Ovary (tissue), 9 donors: ENCODE results near the gene ATAD5. TPM values are rescaled to one million over a fixed set of nuclear protein-coding genes. Genes with fewer than 3 reads are reported as not detected.
"Not testable (repeated sequence)": the region's sequence is repeated elsewhere in the genome, so short reads cannot be mapped to it uniquely, and the experiment has no call there.

Experiments
- DNase-seq, 5 donors: peaks; one replicate each; pipeline ENCODE4 v3.0.0-alpha.2; 2019 to 2020
- H3K27ac ChIP-seq, 2 donors: fragments of 200-600 bp; one replicate each; pipeline versions ENCODE4 v1.5.1 to v1.8.0; 2019 to 2022
- H3K27me3 ChIP-seq: fragments of 200-600 bp; one replicate; pipeline ENCODE4 v1.8.0; 2022
- H3K36me3 ChIP-seq: fragments of 200-600 bp; sonication (generic); one replicate; pipeline ENCODE4 v1.5.1; 2019
- H3K4me1 ChIP-seq: one replicate; pipeline ENCODE4 v1.8.1; 2013; ENCODE audit warnings: mild to moderate bottlenecking, moderate library complexity; ENCODE audit not compliant: insufficient read depth
- H3K4me3 ChIP-seq: fragments of 200-600 bp; sonication (generic); one replicate; pipeline ENCODE4 v1.5.1; 2017
- H3K9me3 ChIP-seq, 2 donors: fragments of 200-600 bp in 1 of 2; sonication (generic) in 1 of 2; one replicate each; pipeline versions ENCODE4 v1.5.1 to v1.8.1; 2013 to 2019; ENCODE audit warnings: mild to moderate bottlenecking in 1 of 2, moderate library complexity in 1 of 2
- EP300 ChIP-seq: sonication (generic); formaldehyde crosslinking; IDR thresholded peaks from one replicate; pipeline ENCODE4 v1.6.1; 2017; ENCODE audit warnings: antibody characterized with exemption
- POLR2A ChIP-seq: fragments of 450-650 bp; IDR thresholded peaks from one replicate; pipeline ENCODE4 v1.6.1; 2017; ENCODE audit warnings: antibody characterized with exemption, mild to moderate bottlenecking, moderate library complexity
- WGBS, 3 donors: extraction: QIAGEN DNeasy Blood & Tissue Kit in 1 of 3; methylation state at CpG; one replicate each; pipeline versions ENCODE4 v1.1.5 to v1.1.7; 2013 to 2017; 5-methylcytosine and 5-hydroxymethylcytosine counted together
- intact Hi-C, 4 donors: fragments of 100-400 bp; cut with DNase I; formaldehyde crosslinking; loops; one replicate each; pipeline versions ENCODE4 v1.11.0 to v1.15.1; 2022 to 2023
- polyA plus RNA-seq, 2 donors: library from polyadenylated mRNA; stranded (reverse); fragments of 200-250 nt in 1 of 2; fragments of 350-450 nt in 1 of 2; fragmentation: Illumina TruSeq in 1 of 2; extraction: RNeasy Lipid Tissue Mini Kit (QIAGEN cat#74804) in 1 of 2; gene quantifications; one replicate each; pipeline ENCODE4 v1.2.3, GENCODE V29; 2013 to 2014
- total RNA-seq, 7 donors: library from RNA; depleted of rRNA in 2 of 7; stranded (reverse); fragments of >200 nt in 2 of 7; fragmentation: NEBNext Ultra II Directional in 3 of 7; extraction: Animal tissue kit (Norgen Biotek cat#: 25700) in 3 of 7; gene quantifications; one replicate each; pipeline versions ENCODE4 v1.1.0 to v1.2.4, GENCODE V29; 2016 to 2023
- TF ChIP-seq, protein P1 (sequence below), 3 donors: fragments of 450-650 bp in 2 of 3; fragments of 200-600 bp in 1 of 3; IDR thresholded peaks; one replicate each; pipeline versions ENCODE4 v1.5.1 to v1.8.0; 2016 to 2022; ENCODE audit warnings: antibody characterized with exemption in 3 of 3, mild to moderate bottlenecking in 1 of 3
- donor health status: DM: no; HTN: no; CAD: no; lungs with moderate emphysema.
- donor health status: DM: no; HTN: no; CAD: no.
- donor health status: Bipolar disorder and iron deficiency.
- donor health status: DM: yes; HTN: yes; CAD: no.
- donor health status: DM: no; HTN: no; CAD: no.
- donor health status: DM: yes; HTN: yes; CAD: no.

Gene ATAD5
- total and polyA plus RNA-seq, 9 donors = 0.62 to 2.5 (median 1.5) TPM

DNA sequence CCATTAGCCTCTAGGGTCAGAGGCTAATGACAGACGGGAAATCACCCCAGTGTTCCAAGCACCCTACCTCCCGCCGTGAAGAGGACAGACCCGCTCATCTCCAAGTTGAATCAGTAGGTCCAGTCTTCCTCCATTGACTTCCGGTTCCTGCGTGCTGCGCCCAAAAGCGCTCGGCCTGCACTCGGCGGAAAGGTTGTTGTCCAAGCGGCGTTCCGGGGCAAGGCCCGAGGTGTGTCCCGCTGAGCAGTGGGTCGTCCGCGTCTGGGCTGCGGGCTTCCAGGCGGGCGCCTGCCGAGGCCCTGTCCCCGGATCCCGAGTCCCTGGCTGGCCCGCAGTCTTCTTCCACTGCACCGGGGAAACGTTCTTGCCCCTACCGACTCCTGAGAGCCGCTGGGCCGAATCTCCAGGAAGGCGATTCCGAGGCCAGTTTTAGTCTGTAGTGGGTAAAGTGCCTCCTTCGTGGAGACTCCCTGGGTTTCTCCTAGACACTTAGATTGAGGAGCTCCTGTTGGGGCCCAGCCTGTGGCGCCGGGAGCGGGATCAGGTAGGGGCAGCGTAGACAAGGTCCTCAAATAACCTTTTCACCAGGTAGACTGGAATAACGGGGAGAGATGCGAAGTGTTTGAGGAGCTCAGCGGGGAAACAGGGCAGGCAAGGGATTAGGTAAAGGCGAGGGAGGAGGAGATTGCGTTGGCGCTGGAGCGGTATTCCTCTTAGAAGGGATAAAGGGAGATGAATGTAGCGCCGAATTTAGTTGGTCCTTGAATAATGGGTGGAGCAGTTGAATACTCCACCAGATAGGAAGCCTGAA, 74.5 kb downstream of the ATAD5 start, which contains the start of gene TEFM:
TSS of gene TEFM (minus strand) at position 138 of the 811 bp plus-strand sequence. CDS start at position 98, 40 bp downstream.
- WGBS, 3 donors = 0% methylated on average over 47 of the region's 47 CpGs
- Histone ChIP-seq H3K4me1 (peaks cover 8% of the 10 kb centered on the region), H3K4me3 (peak within 1 kb of the TSS; percentile 66), H3K27me3 (no peaks in the 10 kb centered on the region), H3K9me3 (no peaks in the 10 kb centered on the region), H3K27ac (peak within 1 kb of the TSS; percentile 23 to 44), H3K36me3 (no peaks in the 10 kb centered on the region)
- DNase-seq = peak; percentile 83 to 92 (median 86)
- intact Hi-C loops = loop anchor here in 1 of 4 donors (10.0 kb wide), 1 partner anchor 308 kb away; no protein-coding TSS in a partner anchor
- peak; percentile 43 for TF ChIP-seq POLR2A
- TF ChIP-seq, protein P1, sequence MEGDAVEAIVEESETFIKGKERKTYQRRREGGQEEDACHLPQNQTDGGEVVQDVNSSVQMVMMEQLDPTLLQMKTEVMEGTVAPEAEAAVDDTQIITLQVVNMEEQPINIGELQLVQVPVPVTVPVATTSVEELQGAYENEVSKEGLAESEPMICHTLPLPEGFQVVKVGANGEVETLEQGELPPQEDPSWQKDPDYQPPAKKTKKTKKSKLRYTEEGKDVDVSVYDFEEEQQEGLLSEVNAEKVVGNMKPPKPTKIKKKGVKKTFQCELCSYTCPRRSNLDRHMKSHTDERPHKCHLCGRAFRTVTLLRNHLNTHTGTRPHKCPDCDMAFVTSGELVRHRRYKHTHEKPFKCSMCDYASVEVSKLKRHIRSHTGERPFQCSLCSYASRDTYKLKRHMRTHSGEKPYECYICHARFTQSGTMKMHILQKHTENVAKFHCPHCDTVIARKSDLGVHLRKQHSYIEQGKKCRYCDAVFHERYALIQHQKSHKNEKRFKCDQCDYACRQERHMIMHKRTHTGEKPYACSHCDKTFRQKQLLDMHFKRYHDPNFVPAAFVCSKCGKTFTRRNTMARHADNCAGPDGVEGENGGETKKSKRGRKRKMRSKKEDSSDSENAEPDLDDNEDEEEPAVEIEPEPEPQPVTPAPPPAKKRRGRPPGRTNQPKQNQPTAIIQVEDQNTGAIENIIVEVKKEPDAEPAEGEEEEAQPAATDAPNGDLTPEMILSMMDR (IDR thresholded peaks at IDR 0.05) = no peak
- no peak for TF ChIP-seq EP300

DNA sequence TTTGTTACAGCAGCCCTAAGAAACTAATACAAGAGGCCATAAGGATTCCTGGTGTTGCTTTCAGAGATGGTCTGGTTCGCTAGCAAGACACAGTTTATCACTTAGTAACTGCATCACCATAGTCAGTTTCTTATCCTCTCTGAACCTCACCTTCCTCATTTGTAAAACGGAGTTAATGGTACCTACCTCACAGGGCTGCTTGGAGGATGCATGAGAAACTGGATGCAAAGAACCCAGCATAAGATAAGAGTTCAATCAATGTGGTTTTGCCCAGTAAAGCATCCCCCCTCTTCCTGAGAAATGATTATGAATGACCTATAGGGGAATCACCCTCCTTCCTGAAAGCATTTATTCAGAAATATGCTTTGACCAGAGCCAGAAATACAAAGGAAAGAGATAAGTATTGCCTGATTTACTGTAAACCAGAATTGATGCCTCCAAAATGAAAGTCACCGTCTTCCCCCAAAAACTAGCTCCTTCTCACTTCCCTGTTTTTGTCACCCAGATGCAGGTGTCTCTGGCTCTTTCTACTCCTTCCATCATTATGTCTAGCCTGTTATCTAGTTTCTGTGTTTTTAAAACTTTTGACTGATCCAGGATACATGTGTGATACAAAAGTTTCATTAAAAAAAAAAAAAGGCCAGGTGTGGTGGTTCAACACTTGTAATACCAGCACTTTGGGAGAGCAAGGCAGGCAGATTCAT, 77.1 kb downstream of the ATAD5 start:
- Histone ChIP-seq H3K9me3 (no peaks in the 10 kb centered on the region), H3K27me3 (no peaks in the 10 kb centered on the region), H3K4me3 (no peak overlapping the region), H3K36me3 (no peaks in the 10 kb centered on the region), H3K4me1 (peaks cover 8% of the 10 kb centered on the region), H3K27ac (no peak overlapping the region)
- 79 to 87% (median 83%) methylated on average over 3 of the region's 3 CpGs for WGBS, 3 donors
- DNase-seq = no peak
- intact Hi-C loops = loop anchor here in 1 of 4 donors (10.0 kb wide), 1 partner anchor 306 kb away; no protein-coding TSS in a partner anchor
- TF ChIP-seq, protein P1 (IDR thresholded peaks at IDR 0.05) = no peak
- no peak for TF ChIP-seq POLR2A
- no peak for TF ChIP-seq EP300

DNA sequence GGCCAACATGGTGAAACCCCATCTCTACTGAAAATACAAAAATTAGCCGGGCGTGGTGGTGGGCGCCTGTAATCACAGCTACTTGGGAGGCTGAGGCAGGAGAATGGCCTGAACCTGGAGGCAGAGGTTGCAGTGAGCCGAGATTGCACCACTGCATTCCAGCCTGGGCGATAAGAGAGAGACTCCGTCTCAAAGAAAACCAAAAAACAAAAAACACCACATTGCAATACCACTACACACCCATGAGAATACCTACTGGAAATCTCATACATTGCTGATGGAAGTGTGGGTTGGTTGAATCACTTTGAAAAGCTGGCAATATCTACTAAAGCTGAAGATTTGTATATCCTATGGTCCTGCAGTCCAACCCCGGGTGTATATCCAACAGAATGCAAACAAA, 78.4 kb downstream of the ATAD5 start:
- DNase-seq, H3K4me3 ChIP-seq: not testable (repeated sequence)

DNA sequence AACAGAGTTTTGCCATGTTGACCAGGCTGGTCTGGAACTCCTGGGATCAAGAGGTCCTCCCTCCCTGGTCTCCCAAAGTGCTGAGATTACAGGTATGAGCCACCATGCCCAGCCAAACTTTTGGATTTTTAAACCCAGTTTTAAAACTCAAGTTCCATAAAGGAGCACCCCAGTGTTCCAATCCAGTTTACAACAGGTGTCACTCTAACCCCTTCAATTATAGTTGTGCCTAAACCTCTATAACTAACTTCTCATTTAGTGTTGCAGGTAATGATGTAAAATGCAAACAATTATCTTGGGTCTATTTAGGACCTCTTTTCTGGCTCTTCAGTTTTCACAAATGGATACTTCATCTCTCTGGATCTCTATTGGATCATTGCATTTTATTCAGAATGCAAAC, 82.2 kb downstream of the ATAD5 start:
- no peak for DNase-seq
- TF ChIP-seq POLR2A (no peak), EP300 (no peak)
- TF ChIP-seq, protein P1 (IDR thresholded peaks at IDR 0.05) = no peak
- H3K9me3 ChIP-seq = no peaks in the 10 kb centered on the region
- H3K36me3 ChIP-seq = no peaks in the 10 kb centered on the region
- no peak overlapping the region for H3K4me3 ChIP-seq
- no peaks in the 10 kb centered on the region for H3K4me1 ChIP-seq
- intact Hi-C loops = no loop called here
- no peak overlapping the region for H3K27ac ChIP-seq
- no peaks in the 10 kb centered on the region for H3K27me3 ChIP-seq

More for the DNA sequence above, 78.4 kb downstream of the ATAD5 start:
- H3K9me3 ChIP-seq, H3K27me3 ChIP-seq, H3K27ac ChIP-seq, H3K4me1 ChIP-seq, intact Hi-C loops, H3K36me3 ChIP-seq: not testable (repeated sequence)
- 85 to 92% (median 86%) methylated on average over 7 of the region's 7 CpGs for WGBS, 3 donors
